ENCODE data around the gene PEAK1. TPM values are rescaled to one million over a fixed set of nuclear protein-coding genes. Genes with fewer than 3 reads are reported as not detected.

PEAK1 gene
- total RNA-seq, 1 experiment from 2014 or later = 36.7 TPM

GRCh38 chr15:77066971-77067690 lies 352.8 kb downstream of the PEAK1 start:
- H3K9me3 ChIP-seq (ENCODE audit: low read depth, low read length, poor library complexity, severe bottlenecking) = no peaks in the 10 kb centered on the region
- ChIA-PET CTCF (no interaction called here), POLR2A (ENCODE audit: low non-redundant PET) (no interaction called here)
- H3K4me3 ChIP-seq (ENCODE audit: low read depth, low read length, poor library complexity, severe bottlenecking) = no peak overlapping the region
- no peaks in the 10 kb centered on the region for H3K36me3 ChIP-seq (ENCODE audit: insufficient read depth, low read length, poor library complexity, severe bottlenecking)
- no TSS peak for BruUV-seq (replicated peaks)
- DNase-seq (ENCODE audit: low spot score) = no peak
- H3K4me1 ChIP-seq (ENCODE audit: insufficient read depth, low read length, poor library complexity, severe bottlenecking) = peaks cover 34% of the 10 kb centered on the region
- TF ChIP-seq CTCF (conservative IDR thresholded peaks at IDR 0.05; ENCODE audit: low read depth, low read length) (no peak), EZH2 (IDR thresholded peaks at IDR 0.05; ENCODE audit: borderline replicate concordance, low read depth, low read length, poor library complexity, severe bottlenecking) (no peak)
- H3K27me3 ChIP-seq (replicated peaks; ENCODE audit: insufficient read depth, low read depth, low read length, poor library complexity) = no peaks in the 10 kb centered on the region
- intact Hi-C loops (cut with micrococcal nuclease; ENCODE audit: unreplicated experiment) = no loop called here
- no peak overlapping the region for H3K27ac ChIP-seq (ENCODE audit: low read depth, low read length, poor library complexity, severe bottlenecking)

GRCh38 chr15:77064539-77065308 lies 355.2 kb downstream of the PEAK1 start:
- peak; percentile 27 for DNase-seq (ENCODE audit: low spot score)
- Histone ChIP-seq H3K9me3 (ENCODE audit: low read depth, low read length, poor library complexity, severe bottlenecking) (no peaks in the 10 kb centered on the region), H3K4me1 (ENCODE audit: insufficient read depth, low read length, poor library complexity, severe bottlenecking) (peaks cover 57% of the 10 kb centered on the region), H3K36me3 (ENCODE audit: insufficient read depth, low read length, poor library complexity, severe bottlenecking) (no peaks in the 10 kb centered on the region), H3K27me3 (replicated peaks; ENCODE audit: insufficient read depth, low read depth, low read length, poor library complexity) (no peaks in the 10 kb centered on the region), H3K27ac (ENCODE audit: low read depth, low read length, poor library complexity, severe bottlenecking) (peak overlapping the region; percentile 6), H3K4me3 (ENCODE audit: low read depth, low read length, poor library complexity, severe bottlenecking) (no peak overlapping the region)
- intact Hi-C loops (cut with micrococcal nuclease; ENCODE audit: unreplicated experiment) = no loop called here
- ChIA-PET POLR2A (ENCODE audit: low non-redundant PET) (no interaction called here), CTCF (no interaction called here)
- BruUV-seq (replicated peaks) = no TSS peak
- TF ChIP-seq CTCF (conservative IDR thresholded peaks at IDR 0.05; ENCODE audit: low read depth, low read length) (no peak), EZH2 (IDR thresholded peaks at IDR 0.05; ENCODE audit: borderline replicate concordance, low read depth, low read length, poor library complexity, severe bottlenecking) (no peak)

- H3K9me3 ChIP-seq (ENCODE audit: low read depth, low read length, poor library complexity, severe bottlenecking) = no peaks in the 10 kb centered on the region
- peak overlapping the region; percentile 6 for H3K27ac ChIP-seq (ENCODE audit: low read depth, low read length, poor library complexity, severe bottlenecking)
- CTCF ChIA-PET = no interaction called here
- peaks cover 58% of the 10 kb centered on the region for H3K4me1 ChIP-seq (ENCODE audit: insufficient read depth, low read length, poor library complexity, severe bottlenecking)
- POLR2A ChIA-PET (ENCODE audit: low non-redundant PET) = no interaction called here
- no peaks in the 10 kb centered on the region for H3K27me3 ChIP-seq (replicated peaks; ENCODE audit: insufficient read depth, low read depth, low read length, poor library complexity)
- H3K4me3 ChIP-seq (ENCODE audit: low read depth, low read length, poor library complexity, severe bottlenecking) = no peak overlapping the region
- DNase-seq (ENCODE audit: low spot score) = no peak
- no TSS peak for BruUV-seq (replicated peaks)
- intact Hi-C loops (cut with micrococcal nuclease; ENCODE audit: unreplicated experiment) = no loop called here
- TF ChIP-seq CTCF (conservative IDR thresholded peaks at IDR 0.05; ENCODE audit: low read depth, low read length) = no peak
- TF ChIP-seq EZH2 (IDR thresholded peaks at IDR 0.05; ENCODE audit: borderline replicate concordance, low read depth, low read length, poor library complexity, severe bottlenecking) = no peak
- H3K36me3 ChIP-seq (ENCODE audit: insufficient read depth, low read length, poor library complexity, severe bottlenecking) = no peaks in the 10 kb centered on the region
Observed at GRCh38 chr15:77064063-77064462, 355.8 kb downstream of the PEAK1 start.
